GM19025 (cell line): Measurements from ENCODE around the gene FBXL13.
"Not testable (repeated sequence)": the region's sequence is repeated elsewhere in the genome, so short reads cannot be mapped to it uniquely, and the experiment has no call there.

ENCODE experiments used
- ATAC-seq: cut with Tn5 transposase; IDR thresholded peaks from one replicate; pipeline ENCODE4 v1.9.1; 2021; ENCODE audit warnings: mild to moderate bottlenecking, low read depth, moderate library complexity; ENCODE audit not compliant: unreplicated experiment

Gene FBXL13

DNA sequence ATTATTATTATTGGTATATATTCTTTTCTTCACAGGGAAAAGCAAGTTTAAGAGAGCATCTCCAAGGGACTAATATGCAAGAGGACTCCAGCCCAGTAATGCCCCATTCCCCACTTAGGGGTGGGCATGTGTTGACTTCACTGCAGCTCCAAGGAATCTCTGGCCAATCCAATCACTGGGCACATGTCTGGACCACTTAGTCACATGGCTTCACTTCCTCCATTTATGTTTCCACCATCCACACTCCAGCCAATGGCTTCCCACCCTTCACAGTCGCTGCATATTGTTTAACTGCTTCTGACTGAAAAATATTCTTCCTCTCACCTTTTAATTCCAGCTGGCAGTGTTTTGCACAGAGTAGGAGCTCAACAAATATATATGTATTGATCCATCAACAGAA lies 43.6 kb downstream of the FBXL13 start:
- no peak for ATAC-seq

DNA sequence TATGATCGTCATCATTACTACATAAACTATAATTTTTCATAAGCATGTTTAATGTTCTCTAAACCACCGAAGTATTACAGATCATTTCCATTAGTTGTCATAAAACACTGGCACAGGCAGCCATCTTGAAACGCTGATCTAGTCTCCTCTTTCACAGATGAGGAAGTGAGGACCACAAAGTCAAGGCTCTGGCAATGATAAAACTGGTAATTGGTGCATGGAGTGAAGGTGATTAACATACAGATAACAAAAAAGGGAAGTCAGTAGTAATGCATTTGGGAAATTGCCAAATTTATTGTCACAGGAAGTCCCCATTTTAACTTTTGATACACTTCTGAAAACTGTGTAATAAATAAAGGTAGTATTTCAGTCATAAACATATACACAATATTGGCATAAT lies 49.3 kb downstream of the FBXL13 start:
- no peak for ATAC-seq

- not testable (repeated sequence) for ATAC-seq
Measured at GRCh38 chr7:103023578-103023977, 51.0 kb downstream of the FBXL13 start.

GRCh38 chr7:103021490-103021889 lies 53.1 kb downstream of the FBXL13 start:
- not testable (repeated sequence) for ATAC-seq

DNA sequence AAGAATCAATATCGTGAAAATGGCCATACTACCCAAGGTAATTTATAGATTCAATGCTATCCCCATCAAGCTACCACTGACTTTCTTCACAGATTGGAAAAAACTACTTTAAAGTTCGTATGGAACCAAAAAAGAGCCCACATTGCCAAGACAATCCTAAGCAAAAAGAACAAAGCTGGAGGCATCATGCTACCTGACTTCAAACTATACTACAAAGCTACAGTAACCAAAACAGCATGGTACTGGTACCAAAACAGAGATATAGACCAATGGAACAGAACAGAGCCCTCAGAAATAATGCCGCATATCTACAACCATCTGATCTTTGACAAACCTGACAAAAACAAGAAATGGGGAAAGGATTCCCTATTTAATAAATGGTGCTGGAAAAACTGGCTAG lies 53.7 kb downstream of the FBXL13 start:
- not testable (repeated sequence) for ATAC-seq

DNA sequence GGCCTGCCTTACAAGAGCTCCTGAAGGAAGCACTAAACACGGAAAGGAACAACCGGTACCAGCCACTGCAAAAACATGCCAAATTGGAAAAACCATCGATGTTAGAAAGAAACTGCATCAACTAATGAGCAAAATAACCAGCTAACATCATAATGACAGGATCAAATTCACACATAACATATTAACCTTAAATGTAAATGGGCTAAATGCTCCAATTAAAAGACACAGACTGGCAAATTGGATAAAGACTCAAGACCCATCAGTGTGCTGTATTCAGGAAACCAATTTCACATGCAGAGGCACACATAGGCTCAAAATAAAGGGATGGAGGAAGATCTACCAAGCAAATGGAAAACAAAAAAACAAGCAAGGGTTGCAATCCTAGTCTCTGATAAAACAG lies 56.3 kb downstream of the FBXL13 start:
- not testable (repeated sequence) for ATAC-seq

DNA sequence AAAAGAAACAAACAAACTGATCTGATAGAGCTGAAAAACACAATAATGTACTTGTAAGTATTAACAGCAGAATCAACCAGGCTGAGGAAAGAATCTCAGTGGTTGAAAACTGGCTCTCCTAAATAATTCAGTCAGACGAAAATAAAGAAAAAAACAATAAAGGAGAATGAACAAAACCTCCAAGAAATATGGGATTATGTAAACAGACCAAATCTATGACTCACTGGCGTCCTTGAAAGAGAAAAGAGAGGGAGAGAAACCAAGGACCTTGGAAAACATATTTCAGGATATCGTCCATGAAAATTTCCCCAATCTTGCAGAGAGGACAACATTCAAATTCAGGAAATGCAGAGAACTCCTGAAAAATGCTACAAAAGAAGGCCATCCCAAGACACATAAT lies 62.9 kb downstream of the FBXL13 start:
- ATAC-seq = no peak

GRCh38 chr7:103010211-103010610 lies 64.4 kb downstream of the FBXL13 start:
- no peak for ATAC-seq

- no peak for ATAC-seq
Measured at GRCh38 chr7:103009466-103010185, 65.0 kb downstream of the FBXL13 start.

DNA sequence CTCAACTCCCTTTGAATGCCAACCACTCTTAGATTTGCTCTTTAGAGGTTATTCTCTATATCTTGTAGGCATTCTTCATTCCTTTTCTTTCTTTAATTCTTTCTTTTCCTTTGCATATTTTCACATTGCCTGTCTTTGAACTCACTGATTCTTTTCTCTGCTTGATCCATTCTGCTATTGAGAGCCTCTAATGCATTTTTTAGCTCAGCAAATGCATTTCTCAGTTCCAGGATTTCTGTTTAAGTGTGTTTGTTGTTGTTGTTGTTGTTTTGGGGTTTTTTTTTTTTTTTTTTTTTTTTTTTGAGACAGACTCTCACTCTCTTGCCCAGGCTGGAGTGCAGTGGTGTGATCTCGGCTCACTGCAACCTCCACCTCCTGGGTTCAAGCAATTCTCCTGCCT lies 71.6 kb downstream of the FBXL13 start:
- no peak for ATAC-seq

GRCh38 chr7:103001210-103001609 lies 73.4 kb downstream of the FBXL13 start:
- ATAC-seq = no peak

- no peak for ATAC-seq
Measured at GRCh38 chr7:102996957-102997356, 77.6 kb downstream of the FBXL13 start.

DNA sequence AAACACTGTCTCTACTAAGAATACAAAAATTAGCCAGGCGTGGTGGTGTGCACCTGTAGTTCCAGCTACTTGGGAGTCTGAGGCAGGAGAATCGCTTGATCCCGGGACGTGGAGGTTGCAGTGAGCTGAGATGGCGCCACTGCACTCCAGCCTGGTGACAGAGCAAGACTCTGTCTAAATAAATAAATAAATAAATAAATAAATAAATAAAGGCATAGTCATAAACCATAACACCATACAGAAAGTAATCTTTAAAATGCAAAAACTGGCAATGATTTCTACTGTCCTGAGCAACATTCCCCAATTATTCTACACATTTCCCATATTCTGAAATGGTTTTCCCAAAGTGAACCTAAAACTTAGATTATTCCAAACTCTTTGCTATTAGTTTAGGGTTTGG lies 79.0 kb downstream of the FBXL13 start:
- ATAC-seq = not testable (repeated sequence)

- ATAC-seq = no peak
Measured at GRCh38 chr7:102994567-102994966, 80.0 kb downstream of the FBXL13 start.

GRCh38 chr7:102993718-102994029 lies 80.9 kb downstream of the FBXL13 start:
- ATAC-seq = no peak

GRCh38 chr7:102992938-102993717 lies 81.5 kb downstream of the FBXL13 start:
- no peak for ATAC-seq

DNA sequence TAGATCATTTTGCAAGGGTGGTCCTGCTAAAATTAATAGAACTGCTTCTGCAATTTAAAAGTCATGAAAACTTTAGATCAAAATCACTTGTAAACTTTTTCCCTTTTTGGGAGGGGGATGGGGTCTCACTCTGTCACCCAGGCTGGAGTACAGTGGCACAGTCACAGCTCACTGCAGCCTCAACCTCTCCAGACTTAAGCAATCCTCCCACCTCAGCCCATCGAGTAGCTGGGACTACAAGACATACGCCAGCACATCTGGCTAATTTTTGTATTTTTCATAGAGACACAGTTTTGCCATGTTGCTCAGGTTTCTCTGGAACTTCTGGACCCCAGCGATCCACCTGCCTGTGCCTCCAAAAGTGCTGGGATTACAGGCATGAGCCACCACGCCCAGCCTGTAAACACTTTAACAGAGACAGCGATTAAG lies 82.1 kb downstream of the FBXL13 start:
- ATAC-seq = no peak

DNA sequence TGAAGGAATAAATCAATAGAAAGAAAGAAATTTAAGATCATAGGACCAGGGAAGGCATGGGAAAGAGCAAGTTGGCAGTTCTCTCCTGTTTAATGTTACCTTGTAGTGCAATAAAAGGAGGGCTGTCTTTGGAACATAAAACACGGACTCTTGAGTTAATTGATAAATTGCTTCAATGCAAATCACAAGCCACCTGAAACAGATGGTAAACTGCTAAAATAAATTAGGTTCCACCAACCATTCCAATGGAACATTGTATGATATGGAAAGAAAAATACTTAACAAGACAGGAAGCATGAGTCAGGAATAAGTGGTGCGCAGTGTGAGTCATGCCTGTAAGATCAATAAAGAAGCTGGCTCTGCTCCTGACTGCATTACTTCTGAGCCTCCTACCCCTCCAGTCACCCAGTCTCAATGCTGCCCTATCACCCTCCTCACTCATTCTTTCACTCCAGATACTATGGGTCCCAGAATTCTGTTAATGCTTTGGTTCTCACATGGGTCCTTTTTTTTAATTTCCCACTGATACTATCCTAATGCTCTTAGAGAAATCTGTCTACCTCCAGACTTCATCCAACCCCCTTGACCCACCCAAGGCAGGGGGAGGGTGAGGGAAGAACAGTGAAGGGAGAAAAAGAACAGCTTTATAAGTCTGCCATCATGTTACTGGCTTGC lies 82.9 kb downstream of the FBXL13 start:
- ATAC-seq = no peak

DNA sequence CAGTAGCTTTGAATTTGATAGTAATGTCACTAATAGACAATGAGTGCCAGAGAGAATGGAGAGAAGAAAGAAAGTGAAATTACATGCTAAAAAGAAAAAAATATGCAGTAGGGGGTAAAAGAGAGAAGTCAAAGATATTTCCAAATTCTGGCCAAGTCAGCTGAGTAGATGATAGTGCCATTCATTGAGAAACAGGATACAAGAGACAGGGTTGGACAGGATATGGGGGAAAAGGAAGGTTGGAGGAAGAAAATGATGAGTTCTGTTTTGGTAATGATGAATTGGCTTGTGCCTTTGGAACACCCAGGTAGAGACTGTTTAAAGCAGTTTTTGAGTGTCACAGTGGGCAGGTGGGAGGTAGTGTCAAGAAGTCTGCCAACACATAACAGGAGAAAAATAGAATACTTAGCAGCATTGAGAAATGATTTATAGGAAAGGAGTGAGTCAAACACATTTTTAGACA lies 83.5 kb downstream of the FBXL13 start:
- no peak for ATAC-seq

DNA sequence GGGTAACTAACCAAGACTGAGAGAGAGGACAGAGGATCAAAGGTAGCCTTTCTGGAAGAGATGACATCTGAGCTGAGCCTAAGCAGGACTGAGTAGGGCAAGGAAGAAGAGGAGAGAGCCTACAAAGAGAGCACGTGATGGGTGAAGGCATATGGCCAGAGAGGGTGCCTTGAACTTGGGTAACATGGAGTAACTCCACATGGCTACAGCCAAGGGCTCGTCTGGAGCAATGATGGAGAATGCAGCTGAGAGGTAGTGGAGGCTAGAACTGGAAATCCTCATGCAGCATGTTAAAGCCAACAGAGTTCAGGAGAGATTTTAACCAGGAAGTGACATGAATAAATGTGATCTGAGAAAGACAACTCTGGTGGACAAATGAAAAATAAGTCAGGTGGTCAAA lies 84.0 kb downstream of the FBXL13 start:
- ATAC-seq = no peak
